Measurements from ENCODE around the gene CNOT3. TPM values are rescaled to one million over a fixed set of nuclear protein-coding genes. Genes with fewer than 3 reads are reported as not detected.
"Not testable (repeated sequence)": the region's sequence is repeated elsewhere in the genome, so short reads cannot be mapped to it uniquely, and the experiment has no call there.

Gene CNOT3
- total RNA-seq (7.6 TPM), polyA plus RNA-seq (27.8 TPM)
- long read RNA-seq, donor 1 = 0 reads
- long read RNA-seq, donor 2, full-length matches to known transcripts = 11 of 18 reads
- long read RNA-seq, donor 2, partial matches to known transcripts = 7 of 18 reads
- long read RNA-seq, donor 2, other reads (novel, unspliced or antisense) = 0 of 18 reads
- long read RNA-seq, donor 3, partial matches to known transcripts = 7 of 8 reads
- long read RNA-seq, donor 3, other reads (novel, unspliced or antisense) = 0 of 8 reads
- long read RNA-seq, donor 4, full-length matches to known transcripts = 1 of 1 reads
- long read RNA-seq, donor 4, partial matches to known transcripts = 0 of 1 reads
- long read RNA-seq, donor 4, other reads (novel, unspliced or antisense) = 0 of 1 reads
- long read RNA-seq, donor 5, partial matches to known transcripts = 11 of 12 reads
- long read RNA-seq, donor 5, other reads (novel, unspliced or antisense) = 0 of 12 reads
- long read RNA-seq, donor 6, full-length matches to known transcripts = 8 of 8 reads
- long read RNA-seq, donor 6, partial matches to known transcripts = 0 of 8 reads
- long read RNA-seq, donor 6, other reads (novel, unspliced or antisense) = 0 of 8 reads
- long read RNA-seq, donor 7, partial matches to known transcripts = 40 of 40 reads
- long read RNA-seq, donor 7, other reads (novel, unspliced or antisense) = 0 of 40 reads
- long read RNA-seq, donor 8 = 0 reads
- long read RNA-seq, donor 9 = 0 reads
- long read RNA-seq, donor 10, partial matches to known transcripts = 25 of 40 reads
- long read RNA-seq, donor 10, other reads (novel, unspliced or antisense) = 12 of 40 reads

GRCh38 chr19:54137699-54138488 is at the start of gene CNOT3:
Gene CNOT3, plus strand, starts transcription at chr19:54137762. Its CDS starts 5,217 bp downstream, at chr19:54142979.
- under 1% methylated on average over 103 of the region's 103 CpGs for WGBS
- H3K36me3 ChIP-seq (ENCODE audit: control insufficient read depth in 2 of 2, insufficient read depth in 2 of 2, low read length in 1 of 2) = peaks cover 26 to 35% of the 10 kb centered on the region in 2 donors
- peak in 2 of 9 donors; percentile 18 to 42 for DNase-seq (ENCODE audit: low read depth in 6 of 9, low spot score in 9 of 9)
- peak within 1 kb of the TSS; percentile 82 to 87 for H3K27ac ChIP-seq (ENCODE audit: low read depth in 1 of 2, low read length in 1 of 2)
- H3K4me1 ChIP-seq (ENCODE audit: control insufficient read depth in 2 of 2, insufficient read depth in 2 of 2, low read length in 2 of 2) = peaks cover 28 to 33% of the 10 kb centered on the region in 2 donors
- peaks cover 2 to 4% of the 10 kb centered on the region in 2 donors for H3K9me3 ChIP-seq (ENCODE audit: control insufficient read depth in 2 of 2, insufficient read depth in 1 of 2, low read length in 1 of 2)
- H3K27me3 ChIP-seq (ENCODE audit: control insufficient read depth in 2 of 2, insufficient read depth in 1 of 2, low read length in 1 of 2) = peaks cover 0 to 4% of the 10 kb centered on the region in 2 donors
- peak within 1 kb of the TSS; percentile 69 to 98 for H3K4me3 ChIP-seq (ENCODE audit: low read length in 2 of 2)

DNA sequence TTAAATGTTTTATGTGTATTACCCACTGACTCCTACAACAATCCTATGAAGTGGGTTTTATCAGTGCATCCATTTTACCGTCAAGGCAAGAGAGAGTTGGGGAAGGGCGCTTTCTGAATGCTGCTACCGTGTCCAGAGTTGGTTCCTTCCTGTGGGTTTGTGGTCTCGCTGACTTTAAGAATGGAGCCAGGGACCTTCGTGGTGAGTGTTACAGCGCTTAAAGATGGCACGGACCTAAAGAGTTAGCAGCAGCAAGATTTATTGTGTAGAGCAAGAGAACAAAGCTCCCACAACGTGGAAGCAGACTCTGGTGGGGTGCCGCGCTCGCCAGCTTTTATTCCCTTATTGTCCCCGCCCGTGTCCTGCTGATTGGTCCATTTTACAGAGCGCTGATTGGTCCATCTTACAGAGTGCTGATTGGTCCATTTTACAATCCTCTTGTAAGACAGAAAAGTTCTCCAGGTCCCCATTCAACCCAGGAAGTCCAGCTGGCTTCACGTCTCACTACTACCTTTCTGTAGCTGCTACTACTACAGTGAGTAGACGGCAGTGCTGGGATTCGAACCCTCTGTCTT is 43.0 kb upstream of the CNOT3 start:
- DNase-seq (ENCODE audit: low read depth in 6 of 9, low spot score in 9 of 9) = no peak
- Histone ChIP-seq H3K27ac (ENCODE audit: low read depth in 1 of 2, low read length in 1 of 2) (no peak overlapping the region), H3K4me3 (ENCODE audit: low read length in 2 of 2) (no peak overlapping the region), H3K27me3 (ENCODE audit: control insufficient read depth in 2 of 2, insufficient read depth in 1 of 2, low read length in 1 of 2) (peaks cover 20 to 41% of the 10 kb centered on the region in 2 donors), H3K9me3 (ENCODE audit: control insufficient read depth in 2 of 2, insufficient read depth in 1 of 2, low read length in 1 of 2) (no peaks in the 10 kb centered on the region), H3K4me1 (ENCODE audit: control insufficient read depth in 2 of 2, insufficient read depth in 2 of 2, low read length in 2 of 2) (peaks cover 3 to 4% of the 10 kb centered on the region in 2 donors), H3K36me3 (ENCODE audit: control insufficient read depth in 2 of 2, insufficient read depth in 2 of 2, low read length in 1 of 2) (no peaks in the 10 kb centered on the region)
- 43% methylated on average over 17 of the region's 17 CpGs for WGBS

GRCh38 chr19:54095136-54095858 is 42.3 kb upstream of the CNOT3 start:
- H3K4me3 ChIP-seq (ENCODE audit: low read length in 2 of 2) = peak overlapping the region in 1 of 2 donors; percentile 22
- H3K27me3 ChIP-seq (ENCODE audit: control insufficient read depth in 2 of 2, insufficient read depth in 1 of 2, low read length in 1 of 2) = peaks cover 20 to 40% of the 10 kb centered on the region in 2 donors
- no peaks in the 10 kb centered on the region for H3K9me3 ChIP-seq (ENCODE audit: control insufficient read depth in 2 of 2, insufficient read depth in 1 of 2, low read length in 1 of 2)
- DNase-seq (ENCODE audit: low read depth in 6 of 9, low spot score in 9 of 9) = no peak
- H3K36me3 ChIP-seq (ENCODE audit: control insufficient read depth in 2 of 2, insufficient read depth in 2 of 2, low read length in 1 of 2) = no peaks in the 10 kb centered on the region
- peaks cover 3 to 4% of the 10 kb centered on the region in 2 donors for H3K4me1 ChIP-seq (ENCODE audit: control insufficient read depth in 2 of 2, insufficient read depth in 2 of 2, low read length in 2 of 2)
- WGBS = 76% methylated on average over 22 of the region's 22 CpGs
- H3K27ac ChIP-seq (ENCODE audit: low read depth in 1 of 2, low read length in 1 of 2) = no peak overlapping the region

DNA sequence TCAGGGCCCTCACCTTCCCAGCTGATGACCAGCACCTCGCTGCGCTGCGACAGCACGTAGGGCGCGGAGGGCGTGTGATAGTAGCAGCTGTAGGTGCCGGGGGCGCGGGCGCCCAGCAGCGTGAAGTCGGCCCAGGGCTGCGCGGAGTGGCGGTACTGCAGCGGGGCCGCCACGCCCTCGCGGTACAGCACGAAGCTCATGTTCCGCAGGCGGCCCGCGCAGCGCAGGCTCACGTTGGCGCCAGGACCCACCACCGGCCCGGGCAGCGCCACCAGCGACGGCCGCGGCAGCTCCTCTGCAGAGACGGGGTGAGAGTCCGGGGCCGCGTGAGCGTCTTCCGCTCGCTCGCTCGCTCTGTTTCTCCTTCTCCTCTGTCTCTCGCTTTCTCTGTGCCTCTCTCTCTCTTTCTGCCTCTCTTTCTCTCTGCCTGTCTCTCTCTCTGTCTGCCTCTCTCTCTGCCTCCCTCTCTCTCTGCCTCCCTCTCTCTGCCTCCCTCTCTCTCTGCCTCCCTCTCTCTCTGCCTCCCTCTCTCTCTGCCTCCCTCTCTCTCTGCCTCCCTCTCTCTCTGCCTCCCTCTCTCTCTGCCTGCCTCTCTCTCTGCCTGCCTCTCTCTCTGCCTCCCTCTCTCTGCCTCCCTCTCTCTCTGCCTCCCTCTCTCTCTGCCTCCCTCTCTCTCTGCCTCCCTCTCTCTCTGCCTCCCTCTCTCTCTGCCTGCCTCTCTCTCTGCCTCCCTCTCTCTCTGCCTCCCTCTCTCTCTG is 41.5 kb upstream of the CNOT3 start:
- not testable (repeated sequence) for H3K4me1 ChIP-seq (ENCODE audit: control insufficient read depth in 2 of 2, insufficient read depth in 2 of 2, low read length in 2 of 2); H3K36me3 ChIP-seq (ENCODE audit: control insufficient read depth in 2 of 2, insufficient read depth in 2 of 2, low read length in 1 of 2); H3K27ac ChIP-seq (ENCODE audit: low read depth in 1 of 2, low read length in 1 of 2); H3K9me3 ChIP-seq (ENCODE audit: control insufficient read depth in 2 of 2, insufficient read depth in 1 of 2, low read length in 1 of 2); DNase-seq (ENCODE audit: low read depth in 6 of 9, low spot score in 9 of 9)
- Histone ChIP-seq H3K4me3 (ENCODE audit: low read length in 2 of 2) (peak overlapping the region in 1 of 2 donors; percentile 22), H3K27me3 (ENCODE audit: control insufficient read depth in 2 of 2, insufficient read depth in 1 of 2, low read length in 1 of 2) (peaks cover 20 to 43% of the 10 kb centered on the region in 2 donors)
- WGBS = 3% methylated on average over 46 of the region's 46 CpGs

DNA sequence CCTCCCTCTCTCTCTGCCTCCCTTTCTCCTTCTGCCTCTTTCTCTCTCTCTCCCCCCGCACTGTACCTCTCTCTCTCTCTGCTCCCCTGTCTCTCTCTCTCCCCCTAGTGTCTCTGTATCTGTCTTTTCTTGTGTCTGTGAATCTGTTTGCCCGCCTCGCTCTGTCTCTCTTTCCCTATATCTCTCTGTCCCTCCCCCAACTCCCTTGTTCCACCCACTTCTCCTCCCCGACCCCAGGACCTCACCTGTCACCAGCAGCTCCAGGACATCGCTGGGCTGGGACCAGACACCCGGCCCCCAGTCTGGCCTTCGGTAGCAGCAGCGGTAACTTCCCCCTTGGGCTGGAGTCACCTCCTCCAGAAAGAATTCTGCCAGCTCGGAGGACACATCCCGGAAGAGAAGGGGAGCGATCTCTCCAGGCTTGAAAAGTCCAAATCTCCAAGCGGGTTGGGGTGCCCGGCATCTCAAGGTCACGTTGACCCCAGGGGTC is 40.9 kb upstream of the CNOT3 start:
- Histone ChIP-seq H3K27me3 (ENCODE audit: control insufficient read depth in 2 of 2, insufficient read depth in 1 of 2, low read length in 1 of 2) (peaks cover 20 to 43% of the 10 kb centered on the region in 2 donors), H3K4me3 (ENCODE audit: low read length in 2 of 2) (no peak overlapping the region), H3K36me3 (ENCODE audit: control insufficient read depth in 2 of 2, insufficient read depth in 2 of 2, low read length in 1 of 2) (no peaks in the 10 kb centered on the region), H3K4me1 (ENCODE audit: control insufficient read depth in 2 of 2, insufficient read depth in 2 of 2, low read length in 2 of 2) (peaks cover 3 to 4% of the 10 kb centered on the region in 2 donors), H3K27ac (ENCODE audit: low read depth in 1 of 2, low read length in 1 of 2) (no peak overlapping the region), H3K9me3 (ENCODE audit: control insufficient read depth in 2 of 2, insufficient read depth in 1 of 2, low read length in 1 of 2) (no peaks in the 10 kb centered on the region)
- no peak for DNase-seq (ENCODE audit: low read depth in 6 of 9, low spot score in 9 of 9)
- WGBS = 19% methylated on average over 14 of the region's 14 CpGs

DNA sequence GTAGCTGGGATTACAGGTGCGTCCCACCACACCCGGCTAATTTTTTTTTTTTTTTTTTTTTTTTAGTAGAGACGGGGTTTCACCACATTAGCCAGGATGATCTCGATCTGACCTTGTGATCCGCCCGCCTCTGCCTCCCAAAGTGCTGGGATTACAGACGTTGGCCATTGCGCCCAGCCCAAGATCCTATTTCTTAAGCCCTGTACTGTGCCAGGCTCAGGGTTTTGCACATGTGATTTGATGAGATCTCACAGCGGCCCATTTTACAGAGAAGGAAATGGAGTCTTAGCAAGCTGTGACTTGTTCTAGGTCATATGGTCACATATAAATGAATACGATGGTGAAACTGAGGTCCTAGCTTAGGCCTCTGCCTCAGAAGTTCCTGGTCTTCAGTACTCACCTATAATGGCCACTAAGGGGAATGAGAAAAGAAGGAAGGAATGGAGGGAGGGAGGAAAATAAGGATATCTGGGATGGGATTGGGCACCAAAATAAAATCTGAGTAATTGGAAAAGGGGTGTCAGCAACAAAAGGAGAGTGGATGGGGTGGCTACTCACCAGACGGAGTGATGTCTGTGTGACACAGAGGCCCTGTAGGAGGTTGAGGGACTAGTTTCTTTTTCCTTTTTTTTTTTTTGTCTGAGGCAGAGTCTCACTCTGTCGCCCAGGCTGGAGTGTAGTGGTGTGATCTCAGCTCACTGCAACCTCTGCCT is 38.2 kb upstream of the CNOT3 start:
- no peak overlapping the region for H3K4me3 ChIP-seq (ENCODE audit: low read length in 2 of 2)
- no peak for DNase-seq (ENCODE audit: low read depth in 6 of 9, low spot score in 9 of 9)
- peaks cover 9 to 14% of the 10 kb centered on the region in 2 donors for H3K4me1 ChIP-seq (ENCODE audit: control insufficient read depth in 2 of 2, insufficient read depth in 2 of 2, low read length in 2 of 2)
- no peaks in the 10 kb centered on the region for H3K9me3 ChIP-seq (ENCODE audit: control insufficient read depth in 2 of 2, insufficient read depth in 1 of 2, low read length in 1 of 2)
- H3K36me3 ChIP-seq (ENCODE audit: control insufficient read depth in 2 of 2, insufficient read depth in 2 of 2, low read length in 1 of 2) = no peaks in the 10 kb centered on the region
- peaks cover 20 to 41% of the 10 kb centered on the region in 2 donors for H3K27me3 ChIP-seq (ENCODE audit: control insufficient read depth in 2 of 2, insufficient read depth in 1 of 2, low read length in 1 of 2)
- WGBS = 95% methylated on average over 12 of the region's 12 CpGs
- no peak overlapping the region for H3K27ac ChIP-seq (ENCODE audit: low read depth in 1 of 2, low read length in 1 of 2)

GRCh38 chr19:54099903-54100255 is 37.7 kb upstream of the CNOT3 start:
- 82% methylated on average over 9 of the region's 9 CpGs for WGBS
- not testable (repeated sequence) for H3K27ac ChIP-seq (ENCODE audit: low read depth in 1 of 2, low read length in 1 of 2); H3K9me3 ChIP-seq (ENCODE audit: control insufficient read depth in 2 of 2, insufficient read depth in 1 of 2, low read length in 1 of 2); H3K36me3 ChIP-seq (ENCODE audit: control insufficient read depth in 2 of 2, insufficient read depth in 2 of 2, low read length in 1 of 2); H3K4me3 ChIP-seq (ENCODE audit: low read length in 2 of 2); DNase-seq (ENCODE audit: low read depth in 6 of 9, low spot score in 9 of 9)
- Histone ChIP-seq H3K27me3 (ENCODE audit: control insufficient read depth in 2 of 2, insufficient read depth in 1 of 2, low read length in 1 of 2) (peaks cover 18 to 36% of the 10 kb centered on the region in 2 donors), H3K4me1 (ENCODE audit: control insufficient read depth in 2 of 2, insufficient read depth in 2 of 2, low read length in 2 of 2) (peaks cover 9 to 14% of the 10 kb centered on the region in 2 donors)

All from thymus (tissue), 14 donors.